Gastroesophageal sphincter (tissue), 3 donors: ENCODE data around the gene TUBGCP5.

Experiments used
- EP300 ChIP-seq: sonication (generic); formaldehyde crosslinking; IDR thresholded peaks from one replicate; pipeline ENCODE4 v1.6.1; 2017; ENCODE audit warnings: antibody characterized with exemption, mild to moderate bottlenecking
- POLR2A ChIP-seq, 2 donors: fragments of 450-650 bp; IDR thresholded peaks; one replicate each; pipeline ENCODE4 v1.6.1; 2017; ENCODE audit warnings: antibody characterized with exemption in 2 of 2, mild to moderate bottlenecking in 2 of 2, moderate library complexity in 1 of 2
- TF ChIP-seq, protein P1 (sequence below), 4 experiments: fragments of 200-600 bp in 2 of 4; fragments of 450-650 bp in 2 of 4; sonication (generic) in 1 of 4; IDR thresholded peaks; one replicate each; pipeline ENCODE4 v1.5.1; 2017 to 2019; ENCODE audit warnings: antibody characterized with exemption in 4 of 4, mild to moderate bottlenecking in 2 of 4, moderate library complexity in 2 of 4

DNA sequence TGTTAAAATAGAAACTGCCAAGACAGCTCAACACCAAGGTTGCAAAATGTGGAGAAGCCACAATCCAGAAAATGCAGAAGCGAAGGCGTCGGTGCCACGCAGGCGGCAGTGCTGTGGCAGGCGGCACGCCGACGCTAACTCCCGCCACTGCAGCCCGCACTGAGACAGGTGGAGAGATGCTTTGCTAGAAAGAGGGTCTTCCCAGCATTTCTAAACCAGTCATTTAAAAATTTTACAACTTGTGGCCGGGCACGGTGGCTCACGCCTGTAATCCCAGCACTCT, 82.5 kb downstream of the TUBGCP5 start:
- TF ChIP-seq, protein P1, sequence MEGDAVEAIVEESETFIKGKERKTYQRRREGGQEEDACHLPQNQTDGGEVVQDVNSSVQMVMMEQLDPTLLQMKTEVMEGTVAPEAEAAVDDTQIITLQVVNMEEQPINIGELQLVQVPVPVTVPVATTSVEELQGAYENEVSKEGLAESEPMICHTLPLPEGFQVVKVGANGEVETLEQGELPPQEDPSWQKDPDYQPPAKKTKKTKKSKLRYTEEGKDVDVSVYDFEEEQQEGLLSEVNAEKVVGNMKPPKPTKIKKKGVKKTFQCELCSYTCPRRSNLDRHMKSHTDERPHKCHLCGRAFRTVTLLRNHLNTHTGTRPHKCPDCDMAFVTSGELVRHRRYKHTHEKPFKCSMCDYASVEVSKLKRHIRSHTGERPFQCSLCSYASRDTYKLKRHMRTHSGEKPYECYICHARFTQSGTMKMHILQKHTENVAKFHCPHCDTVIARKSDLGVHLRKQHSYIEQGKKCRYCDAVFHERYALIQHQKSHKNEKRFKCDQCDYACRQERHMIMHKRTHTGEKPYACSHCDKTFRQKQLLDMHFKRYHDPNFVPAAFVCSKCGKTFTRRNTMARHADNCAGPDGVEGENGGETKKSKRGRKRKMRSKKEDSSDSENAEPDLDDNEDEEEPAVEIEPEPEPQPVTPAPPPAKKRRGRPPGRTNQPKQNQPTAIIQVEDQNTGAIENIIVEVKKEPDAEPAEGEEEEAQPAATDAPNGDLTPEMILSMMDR (IDR thresholded peaks at IDR 0.05), result no peak
- no peak for TF ChIP-seq POLR2A (IDR thresholded peaks at IDR 0.05)
- no peak for TF ChIP-seq EP300
